Peyer's patch (tissue), 4 donors: Measurements from ENCODE around the gene CNOT4.

Experiments used
- POLR2A ChIP-seq, 2 donors: fragments of 450-650 bp; IDR thresholded peaks; one replicate each; pipeline ENCODE4 v1.5.1; 2017; ENCODE audit warnings: antibody characterized with exemption in 2 of 2, mild to moderate bottlenecking in 2 of 2, moderate library complexity in 2 of 2
- TF ChIP-seq, protein P1 (sequence below), 6 experiments: fragments of 450-650 bp in 4 of 6; fragments of 200-600 bp in 2 of 6; sonication (generic) in 1 of 6; IDR thresholded peaks; one replicate each; pipeline ENCODE4 v1.5.1; 2017 to 2019; ENCODE audit warnings: antibody characterized with exemption in 6 of 6, mild to moderate bottlenecking in 3 of 6, moderate library complexity in 1 of 6

DNA sequence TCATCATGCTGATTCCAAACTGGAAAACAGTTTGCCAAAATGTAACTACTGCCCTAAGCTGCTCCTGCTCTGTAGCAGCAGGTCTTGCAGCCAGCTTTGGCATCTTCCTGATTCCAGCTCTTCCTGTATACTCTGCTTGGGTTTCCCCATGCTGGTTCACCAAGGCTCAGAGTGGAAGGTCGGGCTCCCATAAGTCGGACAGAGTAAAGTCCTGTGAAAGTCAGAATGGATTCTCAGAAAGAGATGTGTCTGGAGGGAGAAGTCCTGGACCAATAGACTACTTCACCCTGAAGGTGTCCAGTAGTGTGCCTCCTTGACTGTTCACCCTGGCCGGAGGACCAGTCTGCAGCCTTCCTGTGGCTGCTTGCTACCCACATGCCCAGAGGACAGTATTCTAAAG, 182.4 kb downstream of the CNOT4 start:
- no peak for TF ChIP-seq POLR2A (IDR thresholded peaks at IDR 0.05)
- TF ChIP-seq, protein P1, sequence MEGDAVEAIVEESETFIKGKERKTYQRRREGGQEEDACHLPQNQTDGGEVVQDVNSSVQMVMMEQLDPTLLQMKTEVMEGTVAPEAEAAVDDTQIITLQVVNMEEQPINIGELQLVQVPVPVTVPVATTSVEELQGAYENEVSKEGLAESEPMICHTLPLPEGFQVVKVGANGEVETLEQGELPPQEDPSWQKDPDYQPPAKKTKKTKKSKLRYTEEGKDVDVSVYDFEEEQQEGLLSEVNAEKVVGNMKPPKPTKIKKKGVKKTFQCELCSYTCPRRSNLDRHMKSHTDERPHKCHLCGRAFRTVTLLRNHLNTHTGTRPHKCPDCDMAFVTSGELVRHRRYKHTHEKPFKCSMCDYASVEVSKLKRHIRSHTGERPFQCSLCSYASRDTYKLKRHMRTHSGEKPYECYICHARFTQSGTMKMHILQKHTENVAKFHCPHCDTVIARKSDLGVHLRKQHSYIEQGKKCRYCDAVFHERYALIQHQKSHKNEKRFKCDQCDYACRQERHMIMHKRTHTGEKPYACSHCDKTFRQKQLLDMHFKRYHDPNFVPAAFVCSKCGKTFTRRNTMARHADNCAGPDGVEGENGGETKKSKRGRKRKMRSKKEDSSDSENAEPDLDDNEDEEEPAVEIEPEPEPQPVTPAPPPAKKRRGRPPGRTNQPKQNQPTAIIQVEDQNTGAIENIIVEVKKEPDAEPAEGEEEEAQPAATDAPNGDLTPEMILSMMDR (IDR thresholded peaks at IDR 0.05) = no peak
